ENCODE measurements around the gene CHST15.

DNA sequence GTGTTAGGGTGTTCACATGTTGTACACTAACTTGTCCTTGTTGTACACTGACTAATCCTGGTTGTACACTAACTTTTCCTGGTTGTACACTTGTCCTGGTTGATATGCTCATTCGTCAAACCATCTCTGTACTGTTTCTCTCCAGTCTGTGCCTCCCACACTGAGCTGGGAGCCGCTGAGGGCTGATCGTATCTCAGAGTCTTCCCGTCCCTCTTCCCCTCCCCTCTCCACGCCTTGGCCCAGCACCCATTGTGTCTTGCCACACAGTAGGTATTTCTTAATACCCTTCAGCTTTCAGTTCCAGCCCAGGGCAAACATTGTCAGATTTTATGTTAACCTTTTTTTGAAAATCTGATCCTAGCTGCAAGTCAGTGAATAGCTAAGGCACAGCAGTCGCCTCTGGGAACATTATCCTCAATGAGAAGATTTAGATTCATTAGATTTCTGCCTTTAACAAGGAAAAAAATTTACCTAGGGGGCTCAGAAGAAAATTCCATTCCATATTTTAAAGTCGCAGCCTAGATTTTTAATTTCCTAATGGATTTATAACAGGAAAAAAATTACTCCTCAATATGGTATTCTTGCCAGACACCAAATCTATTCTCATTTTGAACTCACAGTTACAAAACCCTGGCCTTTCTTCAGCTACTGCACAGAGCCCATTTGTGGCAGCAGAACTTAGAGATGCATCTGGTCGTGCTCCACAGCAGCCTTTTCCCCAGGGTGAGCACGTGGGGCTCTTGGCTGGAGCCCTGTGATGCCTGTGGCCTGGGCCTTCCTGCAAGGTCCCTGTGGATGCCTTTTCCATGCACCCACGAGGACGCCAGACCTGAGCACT lies 33.0 kb upstream of the CHST15 start:
- TF ChIP-seq POLR2A (IDR thresholded peaks at IDR 0.05), result no peak
- TF ChIP-seq CTCF (IDR thresholded peaks at IDR 0.05), result no peak

All from adrenal gland (tissue), 5 donors.